ENCODE results near the gene TPD52L2. TPM values are rescaled to one million over a fixed set of nuclear protein-coding genes. Genes with fewer than 3 reads are reported as not detected.

TPD52L2 gene
- total and polyA plus RNA-seq, 2 donors from 2014 or later = 73.1 to 78.0 TPM

DNA sequence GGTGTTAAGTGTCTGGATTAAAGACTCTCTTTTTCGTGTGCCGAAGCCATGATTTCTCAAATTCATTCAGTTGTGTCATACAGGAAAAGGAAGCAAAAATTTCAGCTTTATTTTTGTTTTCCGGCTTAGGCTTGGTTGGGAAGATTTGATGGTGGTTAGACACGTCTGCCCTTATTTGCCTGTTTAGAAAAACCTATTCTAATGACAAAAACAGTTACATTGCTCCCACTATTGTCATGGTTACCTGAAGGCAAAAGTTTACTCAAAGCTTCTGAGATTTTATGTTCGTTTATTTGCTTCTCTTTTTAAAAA, 30.8 kb downstream of the TPD52L2 start:
- H3K36me3 ChIP-seq (ENCODE audit: control insufficient read depth in 2 of 3, insufficient read depth in 3 of 3, low read length in 3 of 3) = peaks cover 0 to 6% (median 0%) of the 10 kb centered on the region in 3 donors
- peak overlapping the region; percentile 30 to 53 (median 47) for H3K9ac ChIP-seq (ENCODE audit: low read length in 3 of 3)
- TF ChIP-seq, protein P1, sequence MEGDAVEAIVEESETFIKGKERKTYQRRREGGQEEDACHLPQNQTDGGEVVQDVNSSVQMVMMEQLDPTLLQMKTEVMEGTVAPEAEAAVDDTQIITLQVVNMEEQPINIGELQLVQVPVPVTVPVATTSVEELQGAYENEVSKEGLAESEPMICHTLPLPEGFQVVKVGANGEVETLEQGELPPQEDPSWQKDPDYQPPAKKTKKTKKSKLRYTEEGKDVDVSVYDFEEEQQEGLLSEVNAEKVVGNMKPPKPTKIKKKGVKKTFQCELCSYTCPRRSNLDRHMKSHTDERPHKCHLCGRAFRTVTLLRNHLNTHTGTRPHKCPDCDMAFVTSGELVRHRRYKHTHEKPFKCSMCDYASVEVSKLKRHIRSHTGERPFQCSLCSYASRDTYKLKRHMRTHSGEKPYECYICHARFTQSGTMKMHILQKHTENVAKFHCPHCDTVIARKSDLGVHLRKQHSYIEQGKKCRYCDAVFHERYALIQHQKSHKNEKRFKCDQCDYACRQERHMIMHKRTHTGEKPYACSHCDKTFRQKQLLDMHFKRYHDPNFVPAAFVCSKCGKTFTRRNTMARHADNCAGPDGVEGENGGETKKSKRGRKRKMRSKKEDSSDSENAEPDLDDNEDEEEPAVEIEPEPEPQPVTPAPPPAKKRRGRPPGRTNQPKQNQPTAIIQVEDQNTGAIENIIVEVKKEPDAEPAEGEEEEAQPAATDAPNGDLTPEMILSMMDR (IDR thresholded peaks at IDR 0.05; ENCODE audit: borderline replicate concordance, extremely low read depth, insufficient read depth) = no peak
- no peaks in the 10 kb centered on the region for H3K9me3 ChIP-seq (ENCODE audit: control insufficient read depth in 2 of 3, insufficient read depth in 1 of 3, low read length in 3 of 3)
- peak overlapping the region; percentile 16 to 66 for H3K27ac ChIP-seq (ENCODE audit: low read depth in 2 of 2, low read length in 2 of 2)
- FAIRE-seq = no peak
- peaks cover 0 to 18% (median 0%) of the 10 kb centered on the region in 3 donors for H3K4me1 ChIP-seq (ENCODE audit: control insufficient read depth in 2 of 3, insufficient read depth in 2 of 3, low read depth in 1 of 3, low read length in 3 of 3)
- no peaks in the 10 kb centered on the region for H3K27me3 ChIP-seq (ENCODE audit: control insufficient read depth, insufficient read depth, low read length)
- intact Hi-C loops (cut with DNase I) = no loop called here
- no peak for DNase-seq
- peak overlapping the region; percentile 60 to 69 (median 64) for H3K4me3 ChIP-seq (ENCODE audit: low read length in 3 of 3)

DNA sequence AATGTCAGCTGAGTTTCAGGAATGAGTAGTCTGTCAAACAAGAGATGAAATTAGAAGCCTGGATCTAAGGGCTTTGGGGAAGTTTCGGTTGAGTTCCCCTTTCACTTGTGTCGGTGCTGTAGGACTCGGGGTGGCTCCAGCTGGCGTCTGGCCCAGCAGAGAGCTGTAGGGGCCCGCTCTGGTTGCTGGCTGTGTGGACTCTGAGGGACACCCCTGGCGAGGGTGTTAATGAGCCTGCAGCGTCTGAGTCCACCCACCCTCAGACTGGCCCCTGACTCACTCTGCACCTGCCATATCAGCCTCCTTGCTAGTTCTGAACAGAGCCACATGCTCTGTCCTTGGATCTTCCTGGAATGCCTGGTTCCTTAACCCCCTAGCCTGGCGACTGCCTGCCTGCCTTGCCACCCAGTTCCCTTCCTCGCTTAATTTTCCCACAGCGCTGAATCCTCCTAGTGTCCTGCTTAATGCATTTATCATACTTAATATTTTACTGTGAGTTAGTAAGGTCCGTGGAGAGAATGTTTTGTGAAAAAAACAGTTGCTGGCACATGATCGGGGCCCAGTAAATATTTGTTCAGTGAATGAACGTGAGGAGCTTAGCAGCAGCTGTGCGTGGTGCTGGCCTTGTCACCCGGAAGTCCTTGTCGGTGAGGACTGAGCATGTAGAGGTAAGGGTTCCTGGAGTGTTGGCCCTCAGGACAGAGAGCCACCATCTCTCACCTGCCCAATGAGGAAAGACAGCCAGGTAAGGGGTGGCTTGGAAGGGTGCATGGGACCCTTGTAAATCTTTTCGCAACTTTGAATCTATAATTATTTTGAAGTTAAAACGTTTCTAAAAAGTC, 31.4 kb downstream of the TPD52L2 start:
- H3K27me3 ChIP-seq (ENCODE audit: control insufficient read depth, insufficient read depth, low read length) = no peaks in the 10 kb centered on the region
- peak overlapping the region in 2 of 3 donors; percentile 53 to 85 for H3K9ac ChIP-seq (ENCODE audit: low read length in 3 of 3)
- FAIRE-seq = no peak
- H3K36me3 ChIP-seq (ENCODE audit: control insufficient read depth in 2 of 3, insufficient read depth in 3 of 3, low read length in 3 of 3) = peaks cover 0 to 4% (median 0%) of the 10 kb centered on the region in 3 donors
- peak in 3 of 5 donors; percentile 29 to 61 (median 54) for DNase-seq
- H3K4me3 ChIP-seq (ENCODE audit: low read length in 3 of 3) = peak overlapping the region; percentile 60 to 69 (median 64)
- H3K9me3 ChIP-seq (ENCODE audit: control insufficient read depth in 2 of 3, insufficient read depth in 1 of 3, low read length in 3 of 3) = no peaks in the 10 kb centered on the region
- peaks cover 0 to 18% (median 0%) of the 10 kb centered on the region in 3 donors for H3K4me1 ChIP-seq (ENCODE audit: control insufficient read depth in 2 of 3, insufficient read depth in 2 of 3, low read depth in 1 of 3, low read length in 3 of 3)
- TF ChIP-seq, protein P1 (IDR thresholded peaks at IDR 0.05; ENCODE audit: borderline replicate concordance, extremely low read depth, insufficient read depth) = no peak
- H3K27ac ChIP-seq (ENCODE audit: low read depth in 2 of 2, low read length in 2 of 2) = peak overlapping the region; percentile 5 to 66
- intact Hi-C loops (cut with DNase I) = no loop called here

DNA sequence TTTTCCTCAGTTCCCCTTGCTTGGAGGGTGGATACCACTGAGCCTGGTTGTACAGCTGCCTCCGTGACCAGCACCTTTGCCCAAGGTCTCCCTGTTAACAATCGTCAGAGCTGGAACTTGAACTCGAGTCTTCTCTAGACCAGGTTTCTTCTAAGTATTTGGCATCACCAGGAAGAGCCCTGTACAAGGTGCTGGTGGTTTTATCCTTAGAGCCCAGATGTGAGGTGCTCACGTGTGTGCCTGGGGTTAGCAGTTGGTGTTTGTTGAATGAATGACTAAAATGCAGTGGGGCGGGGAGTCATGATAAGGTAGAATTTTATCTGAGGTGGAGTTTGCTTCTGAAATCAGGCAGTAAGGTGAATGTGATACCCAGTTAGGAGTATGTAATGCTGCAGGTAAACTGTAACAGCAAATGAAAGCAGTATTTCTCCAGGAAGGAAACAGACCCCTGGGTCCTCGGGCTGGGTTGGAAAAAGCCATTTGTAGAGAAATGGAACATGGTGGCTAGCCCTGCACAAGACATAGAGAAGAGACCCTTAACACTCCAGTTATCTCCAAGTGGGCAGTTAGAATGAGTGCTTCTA, 33.0 kb downstream of the TPD52L2 start:
- Histone ChIP-seq H3K9me3 (ENCODE audit: control insufficient read depth in 2 of 3, insufficient read depth in 1 of 3, low read length in 3 of 3) (no peaks in the 10 kb centered on the region), H3K4me3 (ENCODE audit: low read length in 3 of 3) (no peak overlapping the region), H3K36me3 (ENCODE audit: control insufficient read depth in 2 of 3, insufficient read depth in 3 of 3, low read length in 3 of 3) (no peaks in the 10 kb centered on the region), H3K27me3 (ENCODE audit: control insufficient read depth, insufficient read depth, low read length) (no peaks in the 10 kb centered on the region), H3K27ac (ENCODE audit: low read depth in 2 of 2, low read length in 2 of 2) (no peak overlapping the region), H3K4me1 (ENCODE audit: control insufficient read depth in 2 of 3, insufficient read depth in 2 of 3, low read depth in 1 of 3, low read length in 3 of 3) (peaks cover 0 to 18% (median 0%) of the 10 kb centered on the region in 3 donors), H3K9ac (ENCODE audit: low read length in 3 of 3) (no peak overlapping the region)
- FAIRE-seq = no peak
- TF ChIP-seq, protein P1 (IDR thresholded peaks at IDR 0.05; ENCODE audit: borderline replicate concordance, extremely low read depth, insufficient read depth) = no peak
- DNase-seq = no peak
- intact Hi-C loops (cut with DNase I) = no loop called here
